Ascending aorta (tissue), 2 donors: Measurements from ENCODE around the gene CRYBG2. TPM values are rescaled to one million over a fixed set of nuclear protein-coding genes. Genes with fewer than 3 reads are reported as not detected.
A peak's percentile ranks its signal among the peaks of the same experiment; 100 is the strongest.

Experiments
- DNase-seq, 2 donors: peaks; one replicate each; pipeline ENCODE4 v3.0.0-alpha.2; 2019; ENCODE audit warnings: low spot score in 2 of 2
- H3K27ac ChIP-seq, 2 donors: fragments of 200-600 bp; sonication (generic); one replicate each; pipeline ENCODE4 v1.5.1; 2016 to 2017; ENCODE audit warnings: mild to moderate bottlenecking in 1 of 2
- H3K27me3 ChIP-seq: fragments of 200-600 bp; sonication (generic); one replicate; pipeline ENCODE4 v1.5.1; 2017
- H3K36me3 ChIP-seq, 2 donors: fragments of 200-600 bp; sonication (generic); one replicate each; pipeline ENCODE4 v1.5.1; 2016
- H3K4me1 ChIP-seq, 2 donors: fragments of 200-600 bp; sonication (generic); one replicate each; pipeline ENCODE4 v1.5.1; 2016 to 2017; ENCODE audit warnings: mild to moderate bottlenecking in 1 of 2
- H3K4me3 ChIP-seq, 2 donors: fragments of 200-600 bp; sonication (generic); one replicate each; pipeline ENCODE4 v1.5.1; 2016 to 2017; ENCODE audit warnings: mild to moderate bottlenecking in 1 of 2
- H3K9me3 ChIP-seq, 2 donors: fragments of 200-600 bp; sonication (generic); one replicate each; pipeline ENCODE4 v1.5.1; 2016
- intact Hi-C: fragments of 100-400 bp; cut with DNase I; formaldehyde crosslinking; loops from one replicate; pipeline ENCODE4 v1.15.1; 2023
- total RNA-seq: library from RNA; depleted of rRNA; stranded (reverse); fragments of >200 nt; gene quantifications from one replicate; pipeline ENCODE4 v1.1.0, GENCODE V29; 2016
- TF ChIP-seq, protein P1 (sequence below), 3 experiments: fragments of 200-600 bp in 2 of 3; fragments of 450-650 bp in 1 of 3; sonication (generic) in 2 of 3; IDR thresholded peaks; one replicate each; pipeline ENCODE4 v1.5.1; 2016 to 2019; ENCODE audit warnings: antibody characterized with exemption in 3 of 3, mild to moderate bottlenecking in 1 of 3, moderate library complexity in 1 of 3

CRYBG2 gene
- total RNA-seq, 1 donor from 2014 or later = not detected

DNA sequence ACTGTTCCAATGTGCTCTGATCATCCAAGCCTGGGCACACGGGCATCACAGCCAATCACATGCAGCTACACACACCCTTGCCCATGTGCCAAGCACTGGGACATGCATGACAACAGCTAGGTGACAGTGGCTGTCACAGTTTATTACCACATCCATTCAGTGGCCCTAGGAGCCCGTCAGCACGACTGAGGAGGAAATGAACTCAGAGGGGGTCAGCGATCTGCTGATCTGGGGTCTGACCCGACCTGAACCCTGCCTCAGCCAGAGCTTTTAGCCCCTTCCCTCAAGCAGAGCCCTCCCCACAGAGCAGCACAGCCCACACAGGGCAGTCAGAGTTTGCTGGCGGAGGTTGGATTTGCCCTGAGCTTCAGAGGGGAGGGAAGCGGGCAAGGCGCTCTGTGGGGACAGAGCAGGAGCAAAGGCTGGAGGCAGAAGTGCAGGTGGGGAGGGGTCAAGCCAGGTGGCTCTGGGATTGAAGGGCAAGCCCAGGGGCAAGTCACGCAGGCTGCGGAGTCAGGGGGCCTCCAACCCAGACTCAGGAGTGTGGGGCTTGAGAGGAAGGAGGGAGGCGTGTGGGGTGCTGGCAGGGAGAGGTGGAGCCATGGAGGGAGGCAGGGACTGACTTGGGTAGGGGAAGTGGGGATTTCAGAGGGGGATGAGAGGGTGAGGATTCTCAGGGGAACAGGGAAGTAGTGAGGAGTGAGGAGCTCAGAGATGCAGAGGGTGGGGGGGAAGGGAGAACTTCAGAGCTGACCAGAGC lies 63.6 kb downstream of the CRYBG2 start:
- H3K27me3 ChIP-seq = no peaks in the 10 kb centered on the region
- H3K4me1 ChIP-seq = no peaks in the 10 kb centered on the region
- intact Hi-C loops = no loop called here

DNA sequence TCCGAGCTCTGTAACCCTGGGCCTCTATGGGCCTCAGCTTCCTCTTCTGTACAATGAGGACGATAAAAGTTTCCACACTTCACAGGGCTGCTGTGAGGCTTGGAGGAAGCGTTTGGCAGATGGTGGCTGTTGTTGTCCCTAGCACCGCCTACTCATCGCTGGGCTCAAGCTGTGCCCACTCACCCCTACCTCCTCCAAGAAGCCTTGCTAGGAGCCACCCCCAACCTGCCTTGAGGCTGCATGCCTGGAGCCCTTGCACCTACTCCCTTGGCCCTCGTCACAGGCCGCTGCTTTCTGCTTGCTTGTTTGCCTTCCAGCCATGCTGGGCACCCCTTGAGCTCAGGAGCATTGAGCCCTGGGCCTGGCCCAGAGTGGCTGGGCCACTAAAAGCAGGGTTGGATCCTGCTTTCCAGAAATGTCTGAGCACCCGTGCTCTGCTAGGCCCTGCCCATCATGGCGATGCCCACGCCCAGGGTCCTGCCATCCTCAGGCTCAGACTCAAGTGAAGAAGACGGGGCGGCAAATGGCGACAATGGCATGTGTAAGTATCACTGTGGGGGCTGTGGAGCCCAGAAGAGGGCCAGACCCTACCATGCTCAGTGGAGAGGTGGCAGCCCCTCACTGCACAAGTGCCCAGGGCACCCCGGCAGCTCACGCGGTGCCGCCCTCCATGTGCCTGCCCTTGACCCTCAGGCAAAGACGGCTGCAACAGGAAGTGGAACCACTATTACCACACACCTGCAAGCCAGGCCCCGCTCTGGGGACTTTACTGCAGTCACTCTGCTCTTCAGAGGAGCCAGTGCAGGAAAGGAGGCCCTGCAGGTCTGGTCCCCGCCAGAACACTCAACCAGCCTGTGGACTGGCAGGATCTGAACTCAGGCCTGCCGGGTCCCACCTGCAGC lies 64.5 kb downstream of the CRYBG2 start:
- TF ChIP-seq, protein P1, sequence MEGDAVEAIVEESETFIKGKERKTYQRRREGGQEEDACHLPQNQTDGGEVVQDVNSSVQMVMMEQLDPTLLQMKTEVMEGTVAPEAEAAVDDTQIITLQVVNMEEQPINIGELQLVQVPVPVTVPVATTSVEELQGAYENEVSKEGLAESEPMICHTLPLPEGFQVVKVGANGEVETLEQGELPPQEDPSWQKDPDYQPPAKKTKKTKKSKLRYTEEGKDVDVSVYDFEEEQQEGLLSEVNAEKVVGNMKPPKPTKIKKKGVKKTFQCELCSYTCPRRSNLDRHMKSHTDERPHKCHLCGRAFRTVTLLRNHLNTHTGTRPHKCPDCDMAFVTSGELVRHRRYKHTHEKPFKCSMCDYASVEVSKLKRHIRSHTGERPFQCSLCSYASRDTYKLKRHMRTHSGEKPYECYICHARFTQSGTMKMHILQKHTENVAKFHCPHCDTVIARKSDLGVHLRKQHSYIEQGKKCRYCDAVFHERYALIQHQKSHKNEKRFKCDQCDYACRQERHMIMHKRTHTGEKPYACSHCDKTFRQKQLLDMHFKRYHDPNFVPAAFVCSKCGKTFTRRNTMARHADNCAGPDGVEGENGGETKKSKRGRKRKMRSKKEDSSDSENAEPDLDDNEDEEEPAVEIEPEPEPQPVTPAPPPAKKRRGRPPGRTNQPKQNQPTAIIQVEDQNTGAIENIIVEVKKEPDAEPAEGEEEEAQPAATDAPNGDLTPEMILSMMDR (IDR thresholded peaks at IDR 0.05) = no peak
- peaks cover 3 to 7% of the 10 kb centered on the region in 2 donors for H3K4me1 ChIP-seq
- H3K27me3 ChIP-seq = no peaks in the 10 kb centered on the region
- peak overlapping the region; percentile 20 to 49 for H3K27ac ChIP-seq
- intact Hi-C loops = no loop called here
- H3K4me3 ChIP-seq = no peak overlapping the region
- no peak for DNase-seq
- H3K9me3 ChIP-seq = no peaks in the 10 kb centered on the region
- H3K36me3 ChIP-seq = no peaks in the 10 kb centered on the region

More for the DNA sequence above, 63.6 kb downstream of the CRYBG2 start:
- Histone ChIP-seq H3K9me3 (no peaks in the 10 kb centered on the region), H3K4me3 (no peak overlapping the region), H3K36me3 (no peaks in the 10 kb centered on the region), H3K27ac (peak overlapping the region; percentile 12 to 53)
- DNase-seq = no peak
- TF ChIP-seq, protein P1 (IDR thresholded peaks at IDR 0.05) = no peak

DNA sequence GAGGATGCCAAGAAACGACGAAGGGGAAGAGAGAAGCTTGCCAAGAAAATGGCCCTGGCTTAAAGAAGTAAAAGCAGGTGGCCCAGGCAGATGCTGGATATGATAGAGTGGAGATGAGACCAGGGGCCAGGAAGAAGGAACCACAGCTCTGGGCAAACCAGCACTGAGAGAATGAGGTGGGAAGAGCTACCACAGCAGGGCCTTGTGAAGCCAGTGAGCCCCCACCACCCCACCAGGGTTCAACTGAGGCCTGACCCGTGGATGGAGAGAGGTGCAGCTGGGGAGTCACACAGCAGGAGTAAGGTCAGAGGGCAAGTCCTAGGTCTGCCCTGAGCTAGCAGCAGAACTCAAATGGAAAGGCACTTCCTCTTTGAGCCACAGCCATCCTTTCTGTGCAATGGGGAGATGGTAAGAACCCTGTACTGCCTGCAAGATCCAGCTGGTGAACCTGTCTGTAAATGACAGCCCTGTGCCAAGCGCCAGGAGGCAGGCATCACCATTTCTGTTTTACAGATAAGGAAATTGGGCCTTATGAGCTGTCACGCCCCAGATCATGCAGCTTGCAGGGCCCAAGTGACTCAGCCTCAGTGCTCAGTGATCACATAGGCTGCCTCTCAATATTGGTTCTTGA lies 65.5 kb downstream of the CRYBG2 start:
- TF ChIP-seq, protein P1 (IDR thresholded peaks at IDR 0.05) = no peak
- H3K36me3 ChIP-seq = no peaks in the 10 kb centered on the region
- intact Hi-C loops = no loop called here
- DNase-seq = no peak
- H3K27me3 ChIP-seq = no peaks in the 10 kb centered on the region
- H3K27ac ChIP-seq = peak overlapping the region; percentile 5 to 20
- peaks cover 4 to 14% of the 10 kb centered on the region in 2 donors for H3K4me1 ChIP-seq
- no peak overlapping the region for H3K4me3 ChIP-seq
- no peaks in the 10 kb centered on the region for H3K9me3 ChIP-seq

DNA sequence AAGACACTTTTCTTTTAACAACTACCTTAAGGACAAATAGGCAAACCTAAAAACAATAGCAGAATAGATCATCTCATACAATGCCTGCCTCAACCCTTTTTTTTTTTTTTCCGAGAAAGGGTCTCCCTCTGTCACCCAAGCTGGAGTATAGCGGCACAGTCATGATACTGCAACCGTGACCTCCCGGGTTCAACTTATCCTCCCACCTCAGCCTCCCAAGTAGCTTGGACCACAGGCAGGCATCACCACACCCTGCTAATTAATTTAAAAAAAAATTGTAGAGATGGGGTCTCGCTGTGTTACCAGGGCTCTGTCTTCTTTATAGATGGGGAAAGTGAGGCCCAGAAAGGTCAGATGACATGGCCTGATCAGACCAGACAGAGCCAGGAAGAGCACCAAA lies 66.1 kb downstream of the CRYBG2 start:
- peak overlapping the region; percentile 5 to 44 for H3K27ac ChIP-seq
- H3K27me3 ChIP-seq = no peaks in the 10 kb centered on the region
- peaks cover 4 to 14% of the 10 kb centered on the region in 2 donors for H3K4me1 ChIP-seq
- H3K4me3 ChIP-seq = no peak overlapping the region
- TF ChIP-seq, protein P1 (IDR thresholded peaks at IDR 0.05) = no peak
- DNase-seq = no peak
- intact Hi-C loops = no loop called here
- no peaks in the 10 kb centered on the region for H3K36me3 ChIP-seq
- no peaks in the 10 kb centered on the region for H3K9me3 ChIP-seq

DNA sequence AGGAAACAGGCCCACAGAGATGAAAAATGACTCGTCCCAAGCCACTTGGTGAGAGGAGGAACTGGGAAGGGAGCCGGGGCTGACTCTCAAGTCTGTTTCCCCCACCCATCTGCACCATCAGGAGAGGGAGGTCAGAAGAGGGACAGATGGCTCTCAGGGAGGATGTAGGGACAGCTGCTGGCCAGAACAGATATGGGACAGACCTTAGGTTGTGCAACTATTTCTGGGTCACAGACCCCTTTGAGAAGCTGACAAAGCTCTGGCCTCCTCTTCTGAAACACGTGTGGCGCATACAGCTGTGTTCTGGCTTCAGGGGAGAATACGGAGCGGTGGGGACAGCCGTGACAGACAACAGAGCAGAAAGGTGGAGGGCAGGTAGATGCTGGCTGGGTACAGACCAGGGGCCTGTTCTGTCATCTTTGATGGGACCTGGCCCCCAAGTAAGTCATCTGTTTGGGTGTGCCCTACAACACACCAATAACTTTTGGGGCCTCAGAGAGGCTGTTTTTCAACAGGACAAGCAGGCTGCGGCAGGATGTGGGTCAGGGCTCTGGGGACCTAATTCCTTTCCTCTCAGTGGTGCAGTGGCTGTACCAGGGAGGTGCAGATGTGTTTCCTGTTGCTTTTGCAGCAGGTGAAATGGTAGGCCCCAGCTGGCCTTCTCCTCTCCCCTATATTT lies 66.8 kb downstream of the CRYBG2 start:
- no peaks in the 10 kb centered on the region for H3K27me3 ChIP-seq
- H3K36me3 ChIP-seq = no peaks in the 10 kb centered on the region
- intact Hi-C loops = no loop called here
- H3K9me3 ChIP-seq = no peaks in the 10 kb centered on the region
- H3K27ac ChIP-seq = peak overlapping the region in 1 of 2 donors; percentile 44
- H3K4me1 ChIP-seq = peaks cover 4 to 14% of the 10 kb centered on the region in 2 donors
- TF ChIP-seq, protein P1 (IDR thresholded peaks at IDR 0.05) = no peak
- no peak for DNase-seq
- no peak overlapping the region for H3K4me3 ChIP-seq
